MM.1S (cell line): ENCODE data around the gene DISC1.

Experiments
- DNase-seq: peaks from one replicate; pipeline ENCODE4 v3.0.0-alpha.2; 2015
- H2AFZ ChIP-seq: fragments of 300-600 bp; sonication (generic); 2 replicates; pipeline ENCODE4 v1.6.0; 2016; ENCODE audit warnings: antibody characterized with exemption, low read length
- H3F3A ChIP-seq: fragments of 300-600 bp; sonication (generic); 2 replicates; pipeline ENCODE4 v1.6.1; 2016; ENCODE audit warnings: mild to moderate bottlenecking, antibody characterized with exemption, low read length, moderate library complexity, mixed read lengths; ENCODE audit not compliant: insufficient read depth
- H3K27ac ChIP-seq: fragments of 300-600 bp; sonication (generic); 2 replicates; pipeline ENCODE4 v1.5.1; 2016; ENCODE audit warnings: mild to moderate bottlenecking, low read length
- H3K27me3 ChIP-seq: fragments of 300-600 bp; sonication (generic); replicated peaks from 2 replicates; pipeline ENCODE4 v1.6.0; 2016; ENCODE audit warnings: low read length; ENCODE audit not compliant: insufficient read depth
- H3K36me3 ChIP-seq: fragments of 300-600 bp; sonication (generic); replicated peaks from 2 replicates; pipeline ENCODE4 v1.6.1; 2016; ENCODE audit warnings: mild to moderate bottlenecking, low read length, mixed read lengths; ENCODE audit not compliant: insufficient read depth
- H3K4me1 ChIP-seq: fragments of 300-600 bp; sonication (generic); 2 replicates; pipeline ENCODE4 v1.6.1; 2016; ENCODE audit warnings: low read length, mixed read lengths
- H3K4me2 ChIP-seq: fragments of 300-600 bp; sonication (generic); 2 replicates; pipeline ENCODE4 v1.6.0; 2016; ENCODE audit warnings: low read depth, low read length
- H3K4me3 ChIP-seq: fragments of 300-600 bp; sonication (generic); 2 replicates; pipeline ENCODE4 v1.5.1; 2016; ENCODE audit warnings: low read length, mixed read lengths
- H3K79me2 ChIP-seq: fragments of 300-600 bp; sonication (generic); 2 replicates; pipeline ENCODE4 v1.6.1; 2016; ENCODE audit warnings: mixed run types, low read length, mixed read lengths
- H3K9ac ChIP-seq: fragments of 300-600 bp; sonication (generic); 2 replicates; pipeline ENCODE4 v1.6.1; 2016; ENCODE audit warnings: low read length, mixed read lengths
- H3K9me2 ChIP-seq: fragments of 300-600 bp; sonication (generic); replicated peaks from 2 replicates; pipeline ENCODE4 v1.6.1; 2016; ENCODE audit warnings: mild to moderate bottlenecking, low read length, mixed read lengths; ENCODE audit not compliant: insufficient read depth
- H3K9me3 ChIP-seq: fragments of 300-600 bp; sonication (generic); replicated peaks from 2 replicates; pipeline ENCODE4 v1.6.1; 2016; ENCODE audit warnings: mild to moderate bottlenecking, low read length, mixed read lengths; ENCODE audit not compliant: insufficient read depth
- H4K20me1 ChIP-seq: fragments of 300-600 bp; sonication (generic); 2 replicates; pipeline ENCODE4 v1.6.1; 2016; ENCODE audit warnings: mild to moderate bottlenecking, low read length, moderate library complexity, mixed read lengths; ENCODE audit not compliant: insufficient read depth
- EZH2 ChIP-seq: fragments of 300-600 bp; sonication (generic); optimal IDR thresholded peaks from 2 replicates; pipeline ENCODE3; 2017; ENCODE audit warnings: low read depth, mild to moderate bottlenecking, antibody characterized with exemption, low read length, mixed read lengths
- EZH2phosphoT487 ChIP-seq: fragments of 300-600 bp; sonication (generic); IDR thresholded peaks from 2 replicates; pipeline ENCODE4 v1.6.1; 2018; ENCODE audit warnings: antibody characterized with exemption, low read length
- TF ChIP-seq, protein P1 (sequence below): fragments of 300-600 bp; sonication (generic); IDR thresholded peaks from 2 replicates; pipeline ENCODE4 v1.5.1; 2016; ENCODE audit warnings: antibody characterized with exemption, low read length, mixed read lengths

The DISC1 gene

DNA sequence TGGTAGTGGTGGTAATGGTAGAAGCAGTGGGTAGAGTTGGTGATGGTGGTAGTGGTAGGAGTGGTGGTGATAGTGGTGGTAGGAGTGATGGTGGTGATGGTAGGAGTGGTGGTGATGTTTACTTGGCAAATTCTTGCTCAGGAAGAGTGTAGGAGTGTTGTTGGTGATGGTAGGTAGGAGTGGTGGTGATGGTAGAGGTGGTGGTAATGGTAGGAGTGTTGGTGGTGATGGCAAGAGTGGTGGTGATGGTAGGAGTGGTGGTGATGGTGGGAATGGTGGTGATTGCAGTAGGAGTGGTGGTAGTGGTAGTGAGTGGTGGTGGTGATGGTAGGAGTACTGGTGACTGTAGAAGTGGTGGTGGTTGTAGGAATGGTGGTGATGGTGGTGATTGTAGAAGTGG, 106.5 kb downstream of the DISC1 start:
- no peaks in the 10 kb centered on the region for H3K9me2 ChIP-seq
- no peaks in the 10 kb centered on the region for H4K20me1 ChIP-seq
- TF ChIP-seq, protein P1, sequence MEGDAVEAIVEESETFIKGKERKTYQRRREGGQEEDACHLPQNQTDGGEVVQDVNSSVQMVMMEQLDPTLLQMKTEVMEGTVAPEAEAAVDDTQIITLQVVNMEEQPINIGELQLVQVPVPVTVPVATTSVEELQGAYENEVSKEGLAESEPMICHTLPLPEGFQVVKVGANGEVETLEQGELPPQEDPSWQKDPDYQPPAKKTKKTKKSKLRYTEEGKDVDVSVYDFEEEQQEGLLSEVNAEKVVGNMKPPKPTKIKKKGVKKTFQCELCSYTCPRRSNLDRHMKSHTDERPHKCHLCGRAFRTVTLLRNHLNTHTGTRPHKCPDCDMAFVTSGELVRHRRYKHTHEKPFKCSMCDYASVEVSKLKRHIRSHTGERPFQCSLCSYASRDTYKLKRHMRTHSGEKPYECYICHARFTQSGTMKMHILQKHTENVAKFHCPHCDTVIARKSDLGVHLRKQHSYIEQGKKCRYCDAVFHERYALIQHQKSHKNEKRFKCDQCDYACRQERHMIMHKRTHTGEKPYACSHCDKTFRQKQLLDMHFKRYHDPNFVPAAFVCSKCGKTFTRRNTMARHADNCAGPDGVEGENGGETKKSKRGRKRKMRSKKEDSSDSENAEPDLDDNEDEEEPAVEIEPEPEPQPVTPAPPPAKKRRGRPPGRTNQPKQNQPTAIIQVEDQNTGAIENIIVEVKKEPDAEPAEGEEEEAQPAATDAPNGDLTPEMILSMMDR: no peak
- TF ChIP-seq EZH2 (no peak), EZH2phosphoT487 (no peak)
- no peaks in the 10 kb centered on the region for H3K4me1 ChIP-seq
- H3K4me3 ChIP-seq: no peak overlapping the region
- no peak overlapping the region for H2AFZ ChIP-seq
- H3K9me3 ChIP-seq: no peaks in the 10 kb centered on the region
- no peaks in the 10 kb centered on the region for H3K36me3 ChIP-seq
- H3K79me2 ChIP-seq: no peaks in the 10 kb centered on the region
- no peak overlapping the region for H3K4me2 ChIP-seq
- no peak for DNase-seq
- H3K27ac ChIP-seq: no peak overlapping the region
- no peak overlapping the region for H3K9ac ChIP-seq
- no peaks in the 10 kb centered on the region for H3K27me3 ChIP-seq
- no peaks in the 10 kb centered on the region for H3F3A ChIP-seq

DNA sequence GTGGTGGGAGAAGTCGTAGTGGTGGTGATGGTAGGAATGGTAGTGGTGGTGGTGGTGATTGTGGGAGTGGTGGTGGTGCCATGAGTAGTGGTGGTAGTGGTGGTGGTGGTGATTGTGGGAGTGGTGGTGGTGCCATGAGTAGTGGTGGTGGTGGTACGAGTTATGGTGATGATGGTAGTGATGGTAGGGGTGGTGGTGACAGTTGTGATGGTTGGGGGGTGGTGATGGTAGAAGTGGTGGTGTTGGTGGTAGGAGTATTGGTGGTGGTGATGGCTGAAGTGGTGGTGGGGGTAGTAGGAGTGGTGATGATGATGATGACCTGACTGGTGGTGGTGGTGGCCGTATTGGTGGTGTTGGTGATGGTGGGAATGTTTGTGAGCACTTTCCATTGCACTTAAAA, 107.1 kb downstream of the DISC1 start:
- Histone ChIP-seq H3F3A (no peaks in the 10 kb centered on the region), H3K79me2 (no peaks in the 10 kb centered on the region), H3K9me2 (no peaks in the 10 kb centered on the region), H4K20me1 (no peaks in the 10 kb centered on the region), H3K4me2 (no peak overlapping the region), H3K27me3 (no peaks in the 10 kb centered on the region), H2AFZ (no peak overlapping the region), H3K27ac (no peak overlapping the region), H3K36me3 (no peaks in the 10 kb centered on the region), H3K9me3 (no peaks in the 10 kb centered on the region), H3K4me1 (no peaks in the 10 kb centered on the region), H3K4me3 (no peak overlapping the region), H3K9ac (no peak overlapping the region)
- DNase-seq: no peak
- TF ChIP-seq EZH2phosphoT487 (no peak), EZH2 (no peak)
- TF ChIP-seq, protein P1: no peak

DNA sequence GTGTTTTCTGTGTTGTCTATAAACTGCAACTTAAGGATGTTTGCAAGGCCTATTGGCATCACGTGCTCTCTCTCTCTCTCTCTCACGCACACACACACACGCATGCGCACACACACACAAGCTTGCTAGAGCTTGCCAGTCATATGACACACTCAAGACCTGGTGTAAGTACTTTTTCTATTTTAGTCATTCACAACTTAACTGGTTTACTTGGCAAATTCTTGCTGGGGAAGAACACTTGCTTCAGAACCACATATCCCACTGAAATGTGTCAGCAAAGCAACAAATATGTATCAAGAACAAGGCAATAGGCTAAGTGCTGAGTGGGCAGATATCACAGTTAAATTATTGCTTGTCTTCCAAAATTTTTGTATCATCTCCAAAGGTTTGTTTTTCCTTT, 107.8 kb downstream of the DISC1 start:
- Histone ChIP-seq H4K20me1 (no peaks in the 10 kb centered on the region), H3K9me2 (no peaks in the 10 kb centered on the region), H3K27ac (no peak overlapping the region), H2AFZ (no peak overlapping the region), H3K4me2 (no peak overlapping the region), H3K4me3 (no peak overlapping the region), H3K27me3 (no peaks in the 10 kb centered on the region), H3K4me1 (no peaks in the 10 kb centered on the region), H3K36me3 (no peaks in the 10 kb centered on the region), H3K79me2 (no peaks in the 10 kb centered on the region), H3F3A (no peaks in the 10 kb centered on the region), H3K9me3 (no peaks in the 10 kb centered on the region), H3K9ac (no peak overlapping the region)
- no peak for TF ChIP-seq EZH2phosphoT487
- TF ChIP-seq, protein P1: no peak
- TF ChIP-seq EZH2: no peak
- no peak for DNase-seq
